DMS 273 (cell line): ENCODE results near the gene NBEAL1.
"Not testable (repeated sequence)": the region's sequence is repeated elsewhere in the genome, so short reads cannot be mapped to it uniquely, and the experiment has no call there.

Experiments used
- DNase-seq: peaks from one replicate; lab custom pipeline; 2025; ENCODE audit not compliant: unreplicated experiment; lab: John Stamatoyannopoulos, UW

NBEAL1 gene

GRCh38 chr2:203201426-203201825, 186.8 kb downstream of the NBEAL1 start:
- no peak for DNase-seq

GRCh38 chr2:203209538-203209937, 194.9 kb downstream of the NBEAL1 start:
- no peak for DNase-seq

GRCh38 chr2:203225423-203226039, 210.9 kb downstream of the NBEAL1 start:
- peak; percentile 45 for DNase-seq

- not testable (repeated sequence) for DNase-seq
Observed at GRCh38 chr2:203229674-203230073, 215.0 kb downstream of the NBEAL1 start.

GRCh38 chr2:203237346-203238238, 222.9 kb downstream of the NBEAL1 start:
- DNase-seq: peak; percentile 15

GRCh38 chr2:203238292-203238703, 223.6 kb downstream of the NBEAL1 start:
- peak; percentile 26 for DNase-seq

GRCh38 chr2:203238704-203239526, 224.2 kb downstream of the NBEAL1 start, which contains the start of gene CYP20A1:
Gene CYP20A1 (plus strand): TSS chr2:203239018. CDS start chr2:203239063, 45 bp downstream.
- peak; percentile 98 for DNase-seq

- no peak for DNase-seq
Observed at GRCh38 chr2:203240491-203240890, 225.8 kb downstream of the NBEAL1 start.

- DNase-seq: no peak
Observed at GRCh38 chr2:203242518-203242917, 227.8 kb downstream of the NBEAL1 start.

GRCh38 chr2:203246646-203247045, 232.0 kb downstream of the NBEAL1 start:
- no peak for DNase-seq

- no peak for DNase-seq
Observed at GRCh38 chr2:203252818-203253217, 238.1 kb downstream of the NBEAL1 start.

GRCh38 chr2:203253422-203254095, 238.9 kb downstream of the NBEAL1 start:
- not testable (repeated sequence) for DNase-seq

- no peak for DNase-seq
Observed at GRCh38 chr2:203261326-203262159, 246.9 kb downstream of the NBEAL1 start.
